ENCODE results near the gene CLEC10A.
"Not testable (repeated sequence)": the region's sequence is repeated elsewhere in the genome, so short reads cannot be mapped to it uniquely, and the experiment has no call there.

Gene CLEC10A

DNA sequence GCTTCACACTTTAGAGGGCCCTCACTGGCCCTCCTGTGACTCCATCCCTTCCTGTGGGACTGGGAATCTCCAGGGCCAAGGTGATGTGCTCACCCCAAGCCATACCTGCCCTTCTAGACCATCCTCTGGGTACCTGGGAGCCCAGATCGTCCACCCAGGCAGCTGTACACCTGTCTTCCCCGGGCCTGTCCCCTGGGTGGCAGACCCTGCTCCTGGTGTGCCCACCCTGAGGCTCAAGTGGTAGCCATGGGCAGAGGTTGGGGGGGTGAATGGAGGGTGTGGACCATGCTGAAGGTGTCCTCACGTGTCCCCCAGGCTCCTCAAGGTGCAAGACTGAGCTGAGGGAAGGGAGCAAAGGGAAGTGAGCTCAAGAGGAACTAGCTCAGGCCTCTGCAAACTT lies 9.3 kb downstream of the CLEC10A start:
- DNase-seq: no peak

DNA sequence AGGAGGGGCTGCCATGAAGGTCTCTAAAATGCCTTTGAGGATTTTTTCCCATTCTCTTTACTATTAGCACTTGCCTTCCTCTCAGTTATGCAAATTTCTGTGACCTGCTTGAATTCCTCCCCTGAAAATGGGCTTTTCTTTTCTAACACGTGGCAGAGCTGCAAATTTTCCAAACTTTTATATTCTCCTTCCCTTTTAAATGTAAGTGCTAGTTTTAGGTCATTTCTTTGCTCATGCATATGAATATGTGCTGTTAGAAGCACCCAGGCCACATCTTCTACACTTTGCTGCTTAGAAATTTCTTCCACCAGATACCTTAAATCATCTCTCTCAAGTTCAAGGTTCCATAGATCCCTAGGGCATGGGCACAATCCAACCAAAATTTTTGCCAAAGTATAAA lies 11.8 kb downstream of the CLEC10A start:
- no peak for DNase-seq

DNA sequence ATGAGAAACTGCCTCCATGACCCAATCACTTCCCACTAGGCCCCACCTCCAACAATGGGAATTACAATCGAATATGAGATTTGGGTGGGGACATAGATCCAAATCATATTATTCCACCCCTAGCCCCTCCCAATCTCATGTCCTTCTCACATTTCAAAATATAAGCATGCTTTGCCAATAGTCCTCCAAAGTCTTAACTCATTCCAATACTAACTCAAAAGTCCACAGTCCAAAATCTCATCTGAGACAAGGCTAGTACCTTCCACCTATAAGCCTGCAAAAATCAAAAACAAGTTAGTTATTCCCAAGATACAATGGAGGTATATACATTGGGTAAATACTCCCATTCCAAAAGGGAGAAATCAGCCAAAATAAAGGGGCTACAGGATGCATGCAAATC lies 12.9 kb downstream of the CLEC10A start:
- DNase-seq: no peak

DNA sequence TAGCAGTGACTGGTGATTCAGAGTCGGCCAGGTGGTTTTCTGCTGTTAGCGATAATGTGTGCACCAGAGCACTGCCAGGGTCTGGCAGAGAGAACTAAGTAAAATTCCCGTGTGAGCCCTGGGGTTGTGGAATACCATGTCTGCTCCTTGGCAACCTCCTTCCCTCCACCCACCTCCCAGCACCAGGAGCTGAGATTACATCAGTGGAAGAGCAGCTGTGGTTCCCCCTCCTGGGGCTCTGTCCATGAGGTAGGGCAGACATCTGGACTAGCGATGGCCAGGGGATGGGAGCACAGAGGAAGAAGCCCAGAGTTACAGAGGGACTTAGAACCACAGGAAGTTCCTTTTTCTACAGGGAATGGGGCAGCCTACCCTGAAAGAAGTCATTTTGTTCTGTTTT lies 15.8 kb downstream of the CLEC10A start:
- DNase-seq: no peak

DNA sequence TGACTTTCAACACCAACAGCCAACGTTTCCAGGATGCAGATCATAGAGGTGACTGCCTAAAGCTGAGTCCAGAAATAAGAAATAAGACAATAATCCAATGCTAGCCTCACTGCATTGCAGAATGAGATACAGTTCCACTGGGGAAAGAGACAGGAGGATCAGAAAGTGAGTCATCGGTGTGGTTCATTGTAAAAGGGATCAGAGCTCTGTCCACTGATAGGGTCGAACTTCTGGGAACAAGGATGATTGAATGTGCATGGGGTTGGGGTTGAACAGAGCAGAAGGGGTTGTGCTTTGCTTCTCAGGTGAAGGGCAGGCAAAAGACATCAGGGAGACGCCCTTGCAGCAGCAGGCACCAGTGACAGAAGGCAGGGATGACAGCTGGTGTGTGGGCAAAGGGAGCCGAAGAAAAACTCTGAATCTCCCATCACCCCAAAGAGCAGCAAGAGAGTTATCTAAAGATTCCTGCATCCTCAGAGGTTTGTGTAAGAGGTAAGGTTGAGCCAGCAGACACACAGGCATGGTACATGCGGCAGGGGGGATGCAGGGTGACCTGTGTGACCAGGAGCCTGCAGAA lies 16.4 kb downstream of the CLEC10A start:
- DNase-seq: no peak

DNA sequence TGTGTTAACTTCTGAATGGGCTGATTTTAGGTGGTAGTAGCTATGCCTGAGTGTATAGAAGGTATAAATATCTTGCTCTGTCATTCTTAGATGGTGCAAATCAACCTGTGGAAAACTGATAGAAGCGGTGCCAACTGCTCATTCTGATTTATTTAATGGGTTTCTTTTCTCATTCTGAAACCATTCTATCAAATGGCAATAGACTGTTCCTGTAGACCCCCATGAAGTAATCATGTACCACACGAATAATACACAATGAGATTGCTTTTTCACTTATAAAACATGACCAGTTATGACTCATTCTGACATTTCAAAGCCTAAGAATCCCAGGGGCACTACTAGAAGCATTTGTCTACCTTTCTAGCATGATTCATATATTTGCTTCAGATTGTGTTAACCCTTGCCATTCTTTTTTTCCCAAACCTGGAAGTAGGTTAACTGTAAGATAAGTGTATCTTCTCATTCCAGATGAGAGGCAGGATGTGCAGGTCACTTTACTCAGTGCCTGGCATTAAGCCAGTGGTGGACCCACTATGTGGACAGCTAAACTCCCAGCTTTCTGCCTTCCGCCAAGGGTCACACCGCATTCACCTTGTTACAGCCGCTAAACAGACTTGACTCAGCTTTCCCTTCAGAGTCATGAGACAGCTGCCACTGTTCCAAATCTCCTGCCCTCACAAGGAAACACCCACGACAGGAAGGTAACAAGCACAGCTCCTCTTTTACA lies 19.7 kb downstream of the CLEC10A start:
- DNase-seq: no peak

DNA sequence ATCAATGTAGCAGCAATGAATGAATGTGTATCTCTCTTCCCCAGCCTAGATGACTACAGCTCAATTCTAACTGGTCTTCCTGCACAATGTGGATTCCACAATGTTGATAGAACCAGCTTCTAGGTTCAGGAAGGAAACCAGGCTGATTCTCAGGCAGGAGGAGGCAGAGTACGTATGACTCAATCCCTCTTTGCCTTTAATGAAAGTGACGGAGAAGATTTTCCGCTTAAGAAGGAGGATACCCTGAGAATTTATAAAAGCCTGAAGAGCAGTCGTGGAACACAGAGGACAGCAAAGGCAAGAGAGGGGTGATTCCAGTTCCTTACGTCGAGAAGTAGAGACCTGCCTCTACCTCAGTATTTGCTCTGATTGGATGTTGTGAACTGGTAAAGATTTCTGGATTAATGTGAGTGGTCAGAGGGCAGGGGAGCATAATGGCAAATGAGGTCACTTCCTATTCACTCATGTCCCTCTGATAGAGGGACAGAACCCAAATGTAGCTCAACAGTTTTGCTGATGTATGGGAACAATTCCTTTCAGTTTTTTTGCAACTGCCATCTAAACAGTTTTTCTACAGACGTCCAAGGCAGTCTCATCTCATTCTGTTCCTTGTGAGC lies 21.1 kb downstream of the CLEC10A start:
- DNase-seq: no peak

DNA sequence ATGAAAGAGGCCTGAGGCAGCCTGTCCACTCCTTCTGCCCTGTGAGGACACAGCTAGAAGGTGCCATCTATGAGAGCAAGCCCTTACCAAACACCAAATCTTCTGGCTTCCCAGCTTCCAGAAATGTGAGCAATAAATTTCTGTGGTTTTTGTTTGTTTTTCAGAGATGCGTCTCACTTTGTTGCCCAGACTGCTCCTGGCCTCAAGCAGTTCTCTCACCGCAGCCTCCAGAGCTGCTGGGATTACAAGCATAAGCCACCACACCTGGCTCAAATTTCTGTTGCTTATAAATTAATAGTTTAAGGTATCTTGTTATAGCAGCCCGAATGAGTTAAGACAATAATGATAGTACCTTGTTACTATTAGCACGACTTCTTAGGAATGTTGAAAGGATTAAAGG lies 23.7 kb downstream of the CLEC10A start:
- no peak for DNase-seq

DNA sequence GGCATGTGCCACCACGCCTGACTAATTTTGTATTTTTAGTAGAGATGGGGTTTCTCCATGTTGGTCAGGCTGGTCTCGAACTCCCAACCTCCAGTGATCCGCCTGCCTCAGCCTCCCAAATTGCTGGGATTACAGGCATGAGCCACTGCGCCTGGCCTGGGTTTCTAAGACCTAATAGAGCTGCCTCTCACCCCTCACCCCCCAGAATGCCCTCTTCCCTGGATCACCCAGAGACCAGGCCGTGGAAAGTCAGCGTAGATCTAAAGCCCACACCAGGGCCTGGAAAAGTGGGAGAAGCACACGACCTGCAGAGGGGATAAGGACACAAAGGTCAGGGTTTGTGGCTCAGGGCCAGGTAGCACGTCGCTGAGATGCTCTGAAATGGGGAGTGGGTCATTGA lies 29.5 kb downstream of the CLEC10A start:
- not testable (repeated sequence) for DNase-seq

DNA sequence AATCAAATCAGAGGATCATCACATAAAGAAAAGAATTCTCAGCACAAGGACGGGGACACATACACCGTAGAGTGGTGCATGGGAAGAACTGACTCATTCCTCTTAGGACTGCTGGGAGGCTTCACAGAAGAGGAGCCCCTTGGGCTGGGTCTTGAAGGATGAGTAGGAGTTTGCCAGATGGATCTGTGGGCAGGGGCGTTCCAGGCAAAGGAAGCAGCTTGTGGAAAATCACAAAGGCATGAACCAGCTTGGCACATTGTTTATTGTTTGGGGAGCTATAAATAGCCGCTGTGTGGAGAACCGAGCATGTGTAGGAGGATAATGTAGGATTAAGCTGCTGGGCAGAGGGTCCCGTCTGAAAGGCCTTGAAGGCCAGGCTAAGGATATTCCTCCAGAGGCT lies 31.1 kb downstream of the CLEC10A start:
- no peak for DNase-seq

DNA sequence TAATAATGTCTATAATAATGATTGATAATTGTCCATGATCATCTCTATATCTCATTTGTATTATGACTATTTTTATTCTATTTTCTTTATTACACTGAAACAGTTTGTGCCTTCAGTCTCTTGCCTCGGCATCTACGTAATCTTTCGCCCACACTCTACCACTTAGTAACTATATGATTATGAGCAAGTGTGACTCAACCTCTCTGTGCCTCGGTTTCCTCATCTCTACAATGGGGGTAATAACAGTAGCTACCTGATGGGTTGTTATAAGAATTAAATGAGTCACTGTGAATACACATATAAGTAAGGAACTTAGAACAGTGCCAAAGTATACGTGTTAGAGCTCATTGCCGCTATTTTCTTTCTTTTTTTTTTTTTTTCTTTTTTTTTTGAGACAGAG lies 32.5 kb downstream of the CLEC10A start:
- DNase-seq: no peak

DNA sequence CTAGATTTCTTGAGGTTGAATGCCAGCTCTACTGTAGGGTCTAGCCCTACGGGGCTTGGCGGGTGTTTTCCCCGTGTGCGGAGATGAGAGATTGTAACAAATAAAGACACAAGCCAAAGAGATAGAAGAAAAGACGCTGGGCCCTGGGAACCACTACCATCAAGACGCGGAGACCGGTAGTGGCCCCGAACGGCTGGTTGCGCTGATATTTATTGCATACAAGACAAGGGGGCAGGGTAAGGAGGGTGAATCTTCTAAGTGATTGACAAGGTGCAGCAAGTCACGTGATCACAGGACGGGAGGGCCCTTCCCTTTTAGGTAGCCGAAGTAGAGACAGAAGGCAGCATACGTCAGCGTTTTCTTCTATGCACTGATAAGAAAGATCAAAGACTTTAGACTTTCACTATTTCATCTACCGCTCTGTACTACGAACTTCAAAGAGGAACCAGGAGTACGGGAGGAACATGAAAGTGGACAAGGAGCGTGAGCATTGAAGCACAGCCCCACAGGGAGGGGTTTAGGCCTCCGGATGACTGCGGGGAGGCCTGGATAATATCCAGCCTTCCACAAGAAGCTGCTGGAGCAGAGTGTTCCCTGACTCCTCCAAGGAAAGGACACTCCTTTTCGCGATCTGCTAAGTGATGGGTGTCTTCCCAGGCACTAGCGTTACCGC lies 33.2 kb downstream of the CLEC10A start:
- not testable (repeated sequence) for DNase-seq

DNA sequence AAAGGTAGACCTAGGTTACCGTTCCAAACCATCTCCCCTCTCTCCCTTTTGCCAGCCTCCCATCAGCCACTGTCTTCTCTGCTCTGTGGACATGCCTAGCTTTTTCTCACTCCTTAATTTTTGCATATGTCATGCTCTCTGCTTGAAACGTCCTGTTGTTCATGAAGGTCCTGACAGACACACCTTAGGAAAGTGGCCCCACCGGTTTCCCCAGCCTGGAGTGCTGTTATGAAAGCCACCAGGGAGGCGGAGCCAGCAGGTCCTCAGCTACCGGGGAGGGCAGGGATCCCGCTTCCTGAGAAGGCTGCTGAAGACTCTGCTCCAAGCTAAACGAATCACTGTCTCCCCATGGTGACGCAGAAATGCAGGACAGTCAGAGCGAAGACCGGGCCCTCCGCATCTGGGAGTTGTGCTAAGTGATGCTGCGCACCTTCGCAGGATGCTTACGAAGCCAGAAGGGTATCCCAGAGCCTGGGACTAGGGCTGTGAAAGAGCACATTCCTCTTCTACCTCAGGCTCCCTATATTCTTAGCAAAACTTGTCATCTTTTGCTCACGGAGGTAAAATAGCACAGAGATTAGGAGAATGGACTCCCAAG lies 33.8 kb downstream of the CLEC10A start:
- no peak for DNase-seq

DNA sequence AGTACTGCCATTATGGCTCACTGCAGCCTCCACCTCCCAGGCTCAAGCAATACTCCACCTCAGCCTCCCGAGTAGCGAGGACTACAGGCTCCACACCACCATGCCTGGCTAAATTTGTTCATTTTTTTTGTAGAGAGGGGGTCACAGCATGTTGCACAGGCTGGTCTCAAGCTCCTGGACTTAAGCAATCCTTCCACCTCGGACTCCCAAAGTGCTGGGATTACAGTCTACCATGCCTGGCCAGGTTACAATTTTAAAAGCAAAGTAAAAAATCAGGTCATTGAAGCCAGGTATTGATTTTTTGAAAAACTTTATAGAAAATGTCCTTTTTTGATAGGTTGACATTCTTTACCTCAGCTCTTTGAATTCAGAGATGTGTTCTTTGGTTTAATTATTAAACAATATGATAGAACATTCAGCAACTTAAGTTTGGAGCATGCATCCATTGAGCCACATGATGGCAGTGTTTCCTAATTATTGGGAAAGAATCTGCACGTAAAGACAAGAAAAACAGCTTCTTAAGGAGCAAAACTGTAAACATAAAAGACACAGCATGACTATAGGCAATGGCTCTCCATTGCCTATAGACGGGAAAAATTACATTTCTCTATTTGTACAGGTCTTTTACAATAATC lies 34.4 kb downstream of the CLEC10A start:
- no peak for DNase-seq

DNA sequence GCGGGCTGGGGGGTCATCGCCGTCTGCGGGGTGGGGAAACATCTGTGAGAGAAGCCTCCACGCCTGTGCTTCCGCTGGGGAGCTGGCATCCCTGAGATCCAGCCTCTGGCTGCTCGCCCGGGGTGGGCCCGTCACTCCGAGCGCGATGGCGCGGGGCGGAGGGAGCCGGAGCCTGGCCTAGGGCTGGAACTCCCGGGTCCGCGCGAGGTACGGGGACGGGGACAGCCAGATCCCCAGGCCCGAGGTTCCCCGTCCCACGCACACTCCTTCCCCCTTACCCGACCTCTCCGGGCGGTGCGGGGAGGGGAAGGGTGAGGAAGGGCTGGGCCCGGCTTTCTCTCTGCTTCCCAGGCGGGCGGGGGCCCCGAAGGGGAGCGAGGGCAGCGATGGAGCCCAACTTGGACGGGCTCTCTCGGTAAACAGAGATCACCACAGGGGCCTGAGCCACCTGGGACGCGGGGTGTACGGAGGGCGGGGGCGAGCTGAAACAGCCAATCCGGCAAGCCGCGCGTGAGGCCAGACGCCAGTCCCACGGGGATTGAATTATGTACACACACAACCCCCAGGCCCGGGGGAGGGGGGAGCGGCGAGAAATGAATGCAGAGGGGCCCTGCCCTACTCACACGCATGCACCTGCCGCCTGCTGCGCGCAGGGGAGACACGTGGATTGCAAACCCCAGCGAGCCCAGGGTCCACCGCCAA lies 36.4 kb downstream of the CLEC10A start, which contains the start of gene SLC16A11:
TSS of gene SLC16A11 (minus strand) at position 596 of the 702 bp plus-strand sequence. CDS start at position 17, 579 bp downstream.
- DNase-seq: peak; percentile 63

DNA sequence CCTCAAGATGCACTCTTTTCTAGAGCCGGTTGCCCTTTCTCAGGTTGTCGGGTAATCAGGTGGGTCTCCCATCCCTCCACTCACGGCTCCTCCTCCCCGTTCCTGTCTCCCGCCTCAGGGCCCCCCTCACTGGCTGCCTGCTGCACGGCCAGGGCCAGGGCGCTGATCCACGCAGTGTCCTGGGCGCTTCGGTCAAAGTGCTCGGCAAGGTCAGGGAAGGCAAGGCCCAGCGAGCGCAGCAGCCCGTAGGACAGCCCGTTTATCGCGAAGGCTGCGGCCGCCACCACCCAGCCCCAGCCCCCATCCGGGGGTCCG lies 36.9 kb downstream of the CLEC10A start:
- DNase-seq: peak; percentile 36

DNA sequence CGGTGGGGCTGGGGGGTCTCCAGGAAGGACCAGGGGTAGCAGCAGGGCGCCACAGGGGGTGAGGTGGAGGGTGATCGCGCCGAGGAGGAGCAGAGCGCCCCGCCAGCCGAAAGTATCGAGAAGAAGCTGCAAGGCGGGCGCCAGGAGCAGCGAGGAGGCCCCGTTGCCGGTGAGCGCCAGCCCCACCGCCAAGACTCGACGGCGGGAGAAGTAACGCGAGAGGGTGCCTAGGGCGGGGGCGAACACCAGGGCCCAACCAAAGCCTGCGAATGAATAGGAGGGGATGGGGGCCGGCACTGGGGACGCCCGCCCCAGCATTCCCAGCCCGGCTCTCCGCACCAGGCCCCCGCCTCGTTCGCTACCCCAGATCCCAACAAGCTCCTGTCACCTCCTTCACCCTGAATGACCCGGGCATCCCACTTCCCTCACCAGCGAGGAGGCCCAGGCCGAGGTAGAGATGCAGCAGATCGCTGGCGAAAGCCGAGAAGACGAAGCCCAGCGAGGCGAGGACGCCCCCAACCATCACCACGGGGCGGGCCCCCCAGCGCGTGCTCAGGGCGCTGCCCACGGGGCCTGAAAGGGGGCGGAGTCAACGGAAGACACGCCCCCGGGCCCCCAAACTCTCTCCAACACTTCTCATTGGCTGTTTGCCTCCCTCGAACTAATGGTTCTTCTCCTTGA lies 37.4 kb downstream of the CLEC10A start:
- DNase-seq: peak; percentile 46

DNA sequence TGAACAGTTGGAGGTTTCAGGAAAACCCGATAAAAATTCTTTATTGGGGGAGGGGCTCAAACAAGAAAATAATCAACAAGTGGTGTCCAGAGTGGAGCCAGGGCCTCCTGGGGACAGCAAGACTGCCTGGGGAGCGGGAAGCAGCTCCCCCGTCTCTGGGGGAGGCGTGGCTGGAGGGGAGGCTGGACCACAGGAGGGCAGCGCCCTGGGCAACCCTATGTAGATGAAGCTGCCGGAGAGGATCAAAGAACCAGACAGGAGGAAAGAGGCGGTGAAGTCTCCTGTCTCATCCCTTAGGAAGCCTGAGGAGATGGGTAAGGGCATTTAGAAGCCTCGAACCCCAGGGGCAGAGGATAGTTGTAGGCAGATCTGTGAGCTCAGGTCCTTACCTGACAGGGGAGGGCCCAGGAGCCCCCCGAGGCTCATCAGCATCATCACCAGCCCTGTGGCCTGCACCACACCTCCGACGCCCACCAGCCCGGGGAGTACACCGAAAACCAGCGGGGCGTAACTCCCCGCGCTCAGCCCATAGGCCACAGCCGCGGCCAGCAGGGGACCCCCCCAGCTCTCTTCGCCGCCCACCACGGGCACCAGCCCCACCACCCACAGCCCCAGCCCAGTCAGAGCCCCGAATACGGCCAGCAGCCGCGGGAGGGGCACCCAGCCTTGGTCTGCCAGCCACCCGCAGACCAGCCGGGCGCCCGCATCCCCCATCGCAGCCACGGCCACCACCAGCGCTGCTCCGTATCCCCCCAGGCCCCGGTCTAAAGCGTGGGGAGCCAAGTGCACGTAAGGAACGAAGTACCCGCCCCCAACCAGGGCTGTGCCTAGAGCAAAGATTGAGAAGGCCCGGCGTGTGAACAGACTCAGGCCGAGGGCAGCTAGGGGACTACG lies 38.2 kb downstream of the CLEC10A start:
- peak; percentile 36 for DNase-seq

DNA sequence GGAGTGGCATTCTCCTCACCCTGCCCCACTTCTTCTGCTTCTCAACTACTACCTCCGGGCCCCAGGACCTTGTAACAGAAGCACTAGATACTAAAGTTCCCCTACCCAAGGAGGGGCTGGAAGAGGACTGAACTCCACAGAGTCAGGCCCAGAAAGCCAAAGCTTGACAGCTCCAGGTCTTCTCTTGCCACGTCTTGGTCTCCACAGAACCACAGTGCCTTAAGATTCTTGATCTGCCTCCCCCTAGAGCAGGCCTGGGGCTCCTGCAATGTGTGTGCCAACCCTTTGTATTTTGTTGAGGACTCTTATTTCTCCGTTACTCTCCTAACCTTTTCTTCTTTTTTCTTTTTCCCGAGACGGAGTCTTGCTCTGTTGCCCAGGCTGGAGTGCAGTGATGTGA lies 40.2 kb downstream of the CLEC10A start:
- DNase-seq: no peak

DNA sequence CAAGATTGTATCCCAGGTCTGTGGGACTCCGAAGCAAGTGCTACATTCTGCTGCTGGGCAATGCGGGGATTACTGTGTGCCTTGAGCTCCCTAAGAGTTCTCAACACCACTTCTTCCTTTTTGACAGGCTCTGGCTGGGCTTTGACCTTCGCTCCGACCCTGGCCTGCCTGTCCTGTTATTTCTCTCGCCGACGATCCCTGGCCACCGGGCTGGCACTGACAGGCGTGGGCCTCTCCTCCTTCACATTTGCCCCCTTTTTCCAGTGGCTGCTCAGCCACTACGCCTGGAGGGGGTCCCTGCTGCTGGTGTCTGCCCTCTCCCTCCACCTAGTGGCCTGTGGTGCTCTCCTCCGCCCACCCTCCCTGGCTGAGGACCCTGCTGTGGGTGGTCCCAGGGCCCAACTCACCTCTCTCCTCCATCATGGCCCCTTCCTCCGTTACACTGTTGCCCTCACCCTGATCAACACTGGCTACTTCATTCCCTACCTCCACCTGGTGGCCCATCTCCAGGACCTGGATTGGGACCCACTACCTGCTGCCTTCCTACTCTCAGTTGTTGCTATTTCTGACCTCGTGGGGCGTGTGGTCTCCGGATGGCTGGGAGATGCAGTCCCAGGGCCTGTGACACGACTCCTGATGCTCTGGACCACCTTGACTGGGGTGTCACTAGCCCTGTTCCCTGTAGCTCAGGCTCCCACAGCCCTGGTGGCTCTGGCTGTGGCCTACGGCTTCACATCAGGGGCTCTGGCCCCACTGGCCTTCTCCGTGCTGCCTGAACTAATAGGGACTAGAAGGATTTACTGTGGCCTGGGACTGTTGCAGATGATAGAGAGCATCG lies 41.8 kb downstream of the CLEC10A start:
- no peak for DNase-seq
